HUDEP-2 (cell line): ENCODE measurements around the gene CDC25A.

Experiments
- DNase-seq, 76 experiments: peaks; one replicate each; lab custom pipeline; 2025; ENCODE audit not compliant: unreplicated experiment in 76 of 76; lab: John Stamatoyannopoulos, UW

Gene CDC25A

DNA sequence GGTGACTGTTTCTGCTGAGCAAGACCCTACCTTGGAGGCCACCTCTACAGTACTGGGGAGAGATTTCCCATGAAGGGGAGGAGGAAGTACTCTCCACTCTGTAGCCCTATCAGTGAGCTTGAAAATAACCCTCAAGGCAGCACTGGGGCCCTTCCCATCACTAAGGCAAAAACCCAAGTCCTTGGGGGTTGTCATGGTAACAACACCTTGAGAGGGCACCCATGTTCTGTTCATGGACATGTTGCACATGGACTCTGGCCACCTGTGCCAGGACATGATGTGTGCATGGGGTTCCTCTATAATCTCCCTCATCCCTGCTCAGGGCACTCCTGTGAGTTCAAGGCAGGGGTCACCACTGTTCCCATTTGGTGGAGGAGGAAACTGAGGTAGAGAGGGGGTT is 10.9 kb upstream of the CDC25A start:
- DNase-seq: no peak

DNA sequence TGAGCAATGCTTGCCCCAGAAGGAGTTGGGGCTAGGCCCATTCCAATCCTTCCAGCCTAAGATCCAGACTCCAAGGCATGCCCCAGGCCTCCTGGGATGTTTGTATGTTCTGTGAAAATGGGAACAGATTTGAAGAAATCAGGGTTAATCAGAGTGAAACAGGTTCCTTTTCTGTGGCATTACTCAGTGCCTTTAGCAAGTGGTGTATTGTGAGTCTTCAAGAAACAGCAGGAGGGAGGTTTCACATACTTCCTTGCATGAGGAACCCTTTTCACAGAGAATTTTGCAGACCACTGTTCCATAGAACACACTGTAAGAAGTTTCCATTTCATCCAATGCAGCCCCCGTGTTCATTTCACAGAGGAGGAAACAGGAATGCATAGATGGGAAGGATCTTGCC is 8.4 kb upstream of the CDC25A start:
- no peak for DNase-seq

DNA sequence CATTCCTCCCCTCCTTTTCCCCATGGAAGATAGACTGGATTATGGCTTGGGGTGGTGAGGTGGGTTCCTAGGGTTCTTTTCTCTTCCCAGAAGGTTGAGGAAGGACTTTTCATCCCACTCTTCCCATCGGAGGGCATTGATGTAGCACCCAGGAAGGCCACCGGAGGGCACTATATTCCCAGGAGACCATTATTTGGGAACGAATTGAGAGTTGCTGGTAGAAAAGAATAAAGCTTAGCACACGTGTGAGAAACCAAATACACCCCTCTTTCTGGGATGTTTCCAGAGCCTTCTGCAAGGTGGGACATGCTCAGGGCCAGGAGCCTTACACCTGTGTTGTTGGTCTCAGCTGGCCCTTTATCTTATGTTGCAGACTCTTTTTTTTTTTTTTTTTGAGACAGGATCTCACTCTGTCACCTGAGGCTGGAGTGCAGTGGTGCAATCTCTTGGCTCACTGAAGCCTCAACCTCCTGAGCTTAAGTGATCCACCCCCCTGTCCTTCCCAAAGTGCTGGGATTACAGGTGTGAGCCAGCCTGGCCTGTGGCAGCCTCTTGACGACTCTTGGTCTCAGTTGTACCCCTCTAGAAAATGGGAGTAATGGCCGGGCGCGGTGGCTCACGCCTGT is 6.3 kb upstream of the CDC25A start:
- DNase-seq: peak in 30 of 76 experiments; percentile 4 to 46 (median 20)

DNA sequence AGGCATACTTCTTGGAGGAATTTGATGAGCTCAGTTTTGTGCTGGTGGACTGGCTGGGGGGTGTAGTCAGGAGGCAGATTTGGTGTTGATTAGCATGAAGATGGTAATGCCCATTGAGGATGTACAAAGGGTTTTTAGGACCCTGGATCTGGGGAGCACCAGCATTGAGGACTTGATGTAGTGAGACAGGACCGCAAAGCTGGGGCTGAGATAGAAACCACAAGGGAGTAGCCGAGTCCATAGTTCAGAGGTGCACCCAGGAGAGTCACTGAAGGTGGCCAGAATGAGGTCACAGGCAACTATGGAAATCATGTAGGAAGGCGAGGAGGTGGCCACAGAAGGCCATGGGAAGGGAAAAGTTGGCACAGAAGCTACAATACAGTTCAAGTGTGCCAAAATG is 2.7 kb upstream of the CDC25A start:
- no peak for DNase-seq

DNA sequence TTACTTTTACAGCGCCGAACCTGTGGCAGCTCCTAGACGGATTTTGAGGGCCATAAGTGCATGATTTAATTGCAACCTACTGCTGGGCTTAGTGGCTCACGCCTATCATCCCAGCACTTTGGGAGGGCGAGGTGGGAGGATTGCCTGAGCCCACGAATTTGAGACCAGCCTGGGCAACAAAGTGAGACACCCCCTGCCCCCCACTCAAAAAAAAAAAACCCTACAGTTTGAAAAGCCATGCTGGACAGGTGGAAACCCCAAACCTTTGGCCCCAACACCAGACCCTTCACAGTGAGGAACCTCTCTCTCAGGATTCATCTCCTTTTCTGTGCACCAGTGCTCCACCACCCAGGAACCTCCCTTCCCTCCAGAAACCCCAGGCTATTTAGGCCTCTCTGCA is 1.1 kb upstream of the CDC25A start:
- DNase-seq: no peak

DNA sequence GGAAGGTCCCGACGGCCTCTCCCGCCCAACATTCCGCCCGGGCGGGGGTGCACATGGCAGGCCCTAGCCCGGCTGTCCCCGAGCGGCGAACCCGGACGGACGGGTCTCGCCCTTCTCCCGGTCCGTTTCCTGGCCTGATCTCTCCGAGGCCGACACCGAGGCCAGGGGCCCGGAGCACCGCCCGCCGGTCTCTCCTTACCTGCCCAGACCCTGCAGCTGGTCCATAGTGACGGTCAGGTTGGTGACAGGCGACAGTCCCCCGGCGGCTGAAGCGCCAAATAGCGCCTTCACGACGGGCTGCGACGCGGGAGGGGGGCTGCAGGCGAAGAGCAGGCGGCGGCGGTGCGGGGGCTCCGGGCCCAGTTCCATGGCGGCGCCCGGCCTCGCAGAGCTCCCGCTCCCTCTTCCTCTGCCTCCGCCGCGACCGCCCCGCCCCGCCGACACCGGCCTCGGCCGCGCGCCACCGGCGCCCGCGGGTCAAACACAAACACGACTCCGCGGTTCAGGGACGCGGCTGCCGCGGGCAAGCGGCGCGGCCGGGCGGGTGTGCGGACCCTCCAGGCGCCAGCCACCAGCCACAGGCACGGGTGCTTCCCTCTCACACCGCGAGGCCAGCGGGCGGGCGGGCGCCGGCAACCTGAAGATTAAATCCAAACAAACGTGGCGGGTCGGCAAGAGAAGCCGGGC is 495 bp downstream of the CDC25A start:
- peak in 20 of 76 experiments; percentile 18 to 86 (median 42) for DNase-seq

DNA sequence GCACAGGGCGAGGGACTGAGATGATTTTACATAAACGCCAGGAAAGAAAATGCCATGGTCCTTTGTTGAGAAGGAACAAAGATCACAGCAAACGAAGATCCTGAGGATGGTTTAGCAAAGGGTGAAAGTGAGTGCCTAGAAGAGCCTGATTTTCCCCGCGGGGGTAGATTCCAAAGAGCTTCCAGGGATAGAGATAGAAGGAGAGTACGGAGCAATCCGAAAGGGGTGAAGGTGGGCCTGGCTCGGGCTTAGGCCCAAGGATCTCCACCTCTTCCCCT is 977 bp downstream of the CDC25A start:
- DNase-seq: no peak

DNA sequence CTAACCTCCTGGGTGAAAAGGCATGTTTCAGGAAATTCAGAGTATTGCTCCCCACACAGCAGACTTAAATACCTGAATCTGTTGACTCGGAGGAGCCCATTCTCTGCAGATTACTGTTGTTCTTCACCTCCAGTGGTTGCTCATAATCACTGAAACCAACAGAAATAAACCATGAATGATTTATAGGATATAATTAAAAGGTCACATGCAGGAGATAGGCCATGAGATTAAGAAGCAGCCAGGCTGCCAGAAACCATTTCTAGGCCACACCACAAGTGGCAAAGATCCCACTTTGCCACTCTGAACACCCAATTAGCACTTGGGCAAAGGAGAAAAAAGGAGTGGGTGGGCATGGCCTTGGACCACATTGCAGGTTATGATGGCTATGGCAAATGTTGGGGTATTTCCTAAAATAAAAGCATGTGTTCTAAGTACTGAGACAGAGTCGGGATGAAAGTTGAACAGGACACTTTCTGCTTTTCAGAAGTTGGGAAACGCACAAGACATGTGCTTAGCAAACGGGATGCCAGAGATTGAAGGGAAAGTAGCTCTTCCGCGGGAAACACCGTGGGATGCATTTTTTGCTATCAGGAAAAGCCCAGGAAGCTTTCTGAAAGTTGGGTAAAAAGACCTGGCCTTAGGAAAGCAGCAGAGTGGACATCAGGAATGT is 1.5 kb downstream of the CDC25A start:
- DNase-seq: peak in 17 of 76 experiments; percentile 1 to 37 (median 13)

DNA sequence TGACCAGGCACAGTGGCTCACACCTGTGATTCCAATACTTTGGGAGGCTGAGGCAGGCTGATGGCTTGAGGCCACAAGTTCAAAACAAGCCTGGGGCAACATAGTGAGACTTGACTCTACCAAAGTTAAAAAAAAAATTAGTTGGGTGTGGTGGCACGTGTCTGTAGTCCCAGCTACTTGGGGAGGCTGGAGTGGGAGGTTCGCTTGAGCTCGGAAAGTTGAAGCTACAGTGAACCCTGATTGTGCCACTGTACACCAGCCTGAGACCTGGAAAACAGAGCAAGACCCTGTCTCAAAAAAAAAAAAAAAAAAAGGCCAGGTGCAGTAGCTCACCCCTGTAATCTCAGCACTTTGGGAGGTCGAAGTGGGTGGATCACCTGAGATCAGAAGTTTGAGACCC is 3.1 kb downstream of the CDC25A start:
- no peak for DNase-seq

DNA sequence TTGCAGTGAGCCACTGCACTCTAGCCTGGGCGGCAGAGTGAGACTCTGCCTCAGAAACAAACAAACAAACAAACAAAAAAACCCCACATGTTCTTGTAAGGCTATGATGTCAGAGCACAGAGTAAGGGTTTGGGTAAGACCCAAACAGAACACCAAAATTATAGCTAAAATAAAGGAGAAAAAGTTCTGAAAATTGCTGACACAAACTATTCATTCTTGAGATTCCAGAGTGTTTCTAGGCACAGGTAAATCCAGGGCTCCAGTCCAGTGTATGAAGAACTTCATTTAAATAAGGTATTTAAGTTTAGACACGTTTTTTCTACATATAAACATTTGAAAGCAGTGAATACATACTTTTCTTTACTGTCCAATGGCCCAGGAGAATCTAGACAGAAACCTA is 3.9 kb downstream of the CDC25A start:
- DNase-seq: no peak

DNA sequence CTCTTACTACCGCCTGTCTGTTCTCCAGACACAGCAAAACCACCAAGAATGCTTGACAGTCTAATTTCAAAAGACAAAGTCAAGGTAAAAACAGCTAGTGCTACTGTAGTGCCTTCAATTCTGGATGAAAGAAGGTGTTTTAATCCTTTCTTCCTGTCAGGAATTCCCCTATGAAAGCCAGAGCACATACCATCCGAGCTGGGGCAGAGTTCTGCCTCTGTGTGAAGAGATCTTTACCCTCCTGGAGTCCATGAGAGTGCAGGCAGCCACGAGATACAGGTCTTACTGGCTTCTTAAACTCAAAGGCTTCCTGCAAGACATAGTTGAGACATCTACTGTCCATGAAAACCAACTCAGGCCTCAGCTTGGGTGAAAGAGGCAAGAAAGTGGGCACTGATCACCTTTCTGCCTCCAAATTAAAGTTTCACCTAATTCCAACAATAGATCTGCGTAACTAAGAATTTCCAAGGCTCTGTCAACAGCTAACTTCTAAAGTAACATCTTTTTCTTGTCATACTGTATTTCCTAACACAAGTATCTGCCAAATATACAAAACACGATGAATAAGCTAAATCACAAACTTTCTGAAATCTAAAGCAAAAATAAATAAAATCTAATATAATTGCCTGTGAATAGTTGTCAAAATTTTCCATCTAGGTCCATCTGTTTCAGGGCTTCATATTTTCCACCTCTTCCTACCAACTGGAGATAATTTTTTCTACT is 7.5 kb downstream of the CDC25A start:
- DNase-seq: no peak

DNA sequence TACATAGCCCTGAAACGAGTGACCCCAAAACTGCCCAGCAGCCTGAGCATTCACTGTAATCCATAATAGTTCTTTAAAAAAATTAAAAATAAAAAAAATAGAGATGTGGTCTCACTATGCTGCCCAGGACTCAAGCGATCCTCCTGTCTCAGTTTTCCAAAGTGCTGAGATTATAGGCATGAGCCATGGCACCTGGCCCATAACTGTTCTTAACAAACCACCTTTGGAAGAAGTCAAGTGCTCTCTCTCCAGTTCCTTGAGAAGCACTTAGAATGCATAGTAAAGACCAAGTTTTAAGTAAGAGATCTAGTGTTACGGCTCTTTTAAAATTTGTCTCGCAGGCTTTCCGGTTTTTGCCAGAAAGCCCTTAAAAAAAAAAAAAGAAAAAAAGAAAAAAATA is 8.2 kb downstream of the CDC25A start:
- DNase-seq: no peak

DNA sequence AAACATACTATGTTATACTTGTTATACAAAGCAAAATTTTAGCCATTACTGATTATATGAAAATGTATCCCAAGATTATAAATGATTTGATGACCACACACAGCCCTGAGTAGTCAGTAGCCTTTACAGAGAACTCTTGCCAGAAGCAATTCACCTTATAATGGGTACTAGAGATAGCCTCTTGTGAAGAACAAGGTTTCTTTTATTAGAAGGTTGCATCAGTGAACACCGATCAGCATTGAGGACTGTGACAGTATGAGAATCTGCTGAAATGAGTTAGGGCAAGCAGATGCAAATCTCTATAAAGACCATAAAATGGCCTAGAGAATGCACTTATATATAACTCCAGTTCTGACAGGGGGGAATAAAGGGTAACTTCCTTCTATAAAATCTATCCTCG is 10.1 kb downstream of the CDC25A start:
- DNase-seq: no peak

DNA sequence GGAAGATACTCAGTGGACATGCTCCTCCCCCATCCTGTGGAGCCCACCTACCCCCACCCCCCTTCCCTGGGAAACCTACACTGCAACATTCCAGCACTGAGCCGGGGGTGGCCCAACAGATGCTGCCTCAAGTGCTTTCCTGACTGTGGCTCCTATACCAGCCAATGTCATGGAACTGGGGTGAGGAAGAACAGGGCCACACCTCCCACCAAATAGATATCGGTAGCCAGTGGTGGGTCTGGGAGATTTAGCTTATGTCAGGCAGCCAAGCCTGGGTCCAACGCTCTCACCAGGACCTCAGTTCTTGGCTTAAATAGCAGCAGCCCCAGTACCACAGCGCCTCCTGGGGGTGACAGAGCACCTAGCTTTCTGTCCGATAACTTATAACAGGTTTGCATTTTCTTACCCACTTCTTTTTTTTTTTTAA is 30.3 kb downstream of the CDC25A start:
- peak in 42 of 76 experiments; percentile 2 to 51 (median 26) for DNase-seq

DNA sequence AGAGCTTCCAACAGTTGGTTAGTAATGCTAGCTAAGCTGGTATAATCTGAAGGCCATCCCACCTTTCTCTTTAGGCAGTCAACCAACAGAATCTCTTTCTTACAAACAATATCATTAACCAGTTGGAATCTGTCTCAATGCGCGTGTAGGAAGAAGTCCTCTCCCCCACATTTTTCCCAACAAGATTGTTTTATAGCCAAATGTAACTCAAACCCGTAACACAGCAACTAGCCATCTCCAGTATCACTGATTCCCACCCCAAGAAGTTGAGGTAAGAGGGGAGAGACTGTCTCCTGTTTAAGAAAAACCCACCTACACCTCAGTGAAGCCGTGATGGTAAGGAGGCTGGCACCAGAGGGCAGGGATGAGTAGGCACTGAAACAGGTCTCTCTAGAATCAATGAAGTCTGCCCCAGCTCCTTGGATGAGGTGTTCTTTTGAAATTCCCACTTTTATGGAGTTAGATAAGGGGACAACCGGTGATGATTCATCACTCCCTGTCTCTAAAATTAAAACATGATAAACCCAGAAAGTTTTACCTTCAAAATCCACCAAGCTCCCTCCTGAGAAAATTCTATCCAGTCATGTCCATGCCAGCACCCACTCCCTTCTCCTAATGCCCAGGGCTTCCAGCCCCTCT is 30.9 kb downstream of the CDC25A start:
- no peak for DNase-seq

DNA sequence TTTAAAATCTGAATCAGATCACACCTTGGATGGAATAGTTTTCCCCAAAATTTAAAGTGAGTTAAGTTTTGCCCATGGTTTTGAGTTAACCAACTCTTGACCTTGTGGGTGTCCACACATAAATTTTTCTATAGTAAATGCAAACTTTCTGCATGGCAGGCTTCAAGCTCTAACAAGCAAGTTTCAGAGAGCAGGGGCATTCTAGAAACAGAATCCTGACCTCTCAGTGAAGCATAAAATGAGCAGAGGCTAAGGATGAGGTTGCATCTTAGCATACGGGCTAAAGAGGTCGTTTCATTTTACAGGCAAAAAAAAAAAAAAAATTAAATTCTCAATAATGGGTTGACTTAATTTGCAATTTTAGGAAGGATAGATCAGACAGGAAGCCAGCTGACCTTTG is 32.1 kb downstream of the CDC25A start:
- no peak for DNase-seq

DNA sequence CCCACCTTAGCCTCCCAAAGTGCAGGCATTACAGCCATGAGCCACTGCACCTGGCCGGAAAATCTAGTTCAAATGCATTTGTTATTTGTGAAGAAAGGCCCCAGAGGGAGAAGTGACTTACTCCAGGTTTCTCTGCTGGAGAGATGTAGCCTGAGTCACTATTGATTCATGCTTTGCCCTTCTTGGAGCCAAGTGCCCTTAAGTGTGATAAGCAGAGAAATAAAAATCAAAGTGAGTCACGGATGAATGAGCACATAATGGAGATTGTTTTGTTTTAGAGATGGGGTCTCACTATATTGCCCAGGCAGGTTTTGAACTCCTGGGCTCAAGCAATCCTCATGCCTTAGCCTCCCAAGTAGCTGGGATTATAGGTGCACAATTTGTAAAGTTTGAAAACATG is 33.1 kb downstream of the CDC25A start:
- no peak for DNase-seq

DNA sequence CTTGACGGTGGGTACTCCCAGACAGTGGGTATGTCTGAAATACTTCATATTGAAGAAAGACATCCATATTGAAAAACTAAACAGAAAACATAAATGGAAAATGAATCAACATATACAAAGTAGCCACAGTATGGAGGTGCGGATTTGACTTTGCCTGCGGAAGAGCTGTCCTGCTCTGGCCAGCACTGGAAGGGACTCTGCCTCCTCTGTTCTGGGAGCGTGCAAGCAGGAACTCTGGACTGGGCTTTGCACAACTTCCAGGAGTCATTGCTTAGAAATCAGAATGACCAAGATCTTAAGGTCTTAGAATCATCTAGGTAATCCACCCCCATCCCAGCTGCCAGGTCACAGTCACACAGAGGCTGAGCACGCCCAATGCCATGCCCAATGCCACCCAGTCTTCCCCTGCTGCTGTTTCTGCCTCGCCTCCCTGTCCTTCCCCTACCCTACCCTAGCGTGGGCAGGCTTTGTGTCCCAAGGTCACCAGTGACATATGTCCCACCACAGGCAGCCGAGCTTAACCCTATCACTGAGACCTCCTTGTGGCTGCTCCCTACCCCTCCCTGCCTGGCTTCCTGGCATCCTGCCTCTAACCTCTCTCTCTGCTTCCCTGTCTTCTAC is 36.3 kb downstream of the CDC25A start:
- peak in 8 of 76 experiments; percentile 1 to 12 (median 6) for DNase-seq

DNA sequence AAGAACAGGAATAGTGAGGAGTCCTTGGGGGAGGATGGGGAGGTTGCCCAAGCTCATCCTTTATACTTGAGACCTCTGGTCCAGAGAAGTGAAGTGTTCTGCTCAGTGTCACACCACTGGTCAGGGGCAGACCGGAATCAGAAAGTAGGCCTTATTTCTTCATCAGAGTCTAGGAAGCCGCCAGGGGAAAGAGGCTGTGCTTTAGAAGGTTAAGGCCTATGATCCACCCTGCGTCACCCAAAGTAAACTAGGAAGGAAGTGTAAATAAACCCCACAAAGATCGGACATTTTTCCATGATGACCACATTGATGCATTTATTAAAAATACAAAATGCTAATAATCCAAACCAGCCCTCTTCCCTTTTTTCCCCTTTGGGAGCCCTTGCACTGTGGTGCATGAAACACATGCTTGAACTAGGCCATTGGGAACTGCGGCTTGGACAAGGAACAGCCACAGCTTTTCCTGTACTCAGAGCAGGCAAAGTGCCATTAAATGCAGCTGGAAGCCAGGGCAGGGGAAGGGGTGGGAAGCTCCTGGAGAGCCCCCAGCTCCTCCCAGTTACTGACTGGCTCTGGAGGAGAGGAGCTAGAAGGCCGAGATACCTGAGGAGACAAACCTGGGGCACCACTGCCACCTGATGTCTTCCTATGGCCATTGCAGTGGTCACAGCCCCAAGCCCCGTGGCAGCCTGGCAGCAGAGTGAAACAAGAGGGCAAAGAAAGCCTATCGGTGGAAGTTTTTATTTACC is 37.0 kb downstream of the CDC25A start:
- peak in 60 of 76 experiments; percentile 4 to 72 (median 40) for DNase-seq

DNA sequence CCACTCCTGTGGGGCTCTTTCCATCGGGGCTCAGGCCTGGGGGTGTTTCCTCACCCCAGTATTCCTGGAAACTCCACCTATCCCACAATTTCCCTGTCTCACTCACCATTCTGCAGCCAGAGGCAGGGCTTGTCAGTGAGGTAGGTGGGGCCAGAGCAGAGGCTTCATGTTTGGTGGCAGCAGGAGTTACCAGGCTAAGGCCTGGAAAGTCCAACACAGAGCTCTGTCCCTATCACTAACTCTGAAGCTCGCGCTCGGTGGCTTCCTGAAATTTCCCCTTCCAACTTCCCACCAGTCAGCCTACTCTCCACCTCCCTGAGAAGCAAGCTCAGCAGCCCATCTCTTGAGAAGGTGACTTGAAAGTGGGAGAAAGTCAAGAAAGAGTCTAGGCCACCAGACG is 44.2 kb downstream of the CDC25A start:
- DNase-seq: no peak
